ENCODE data around the gene LRP2. TPM values are rescaled to one million over a fixed set of nuclear protein-coding genes. Genes with fewer than 3 reads are reported as not detected.

LRP2 gene
- total RNA-seq, 1 donor: under 0.01 TPM

DNA sequence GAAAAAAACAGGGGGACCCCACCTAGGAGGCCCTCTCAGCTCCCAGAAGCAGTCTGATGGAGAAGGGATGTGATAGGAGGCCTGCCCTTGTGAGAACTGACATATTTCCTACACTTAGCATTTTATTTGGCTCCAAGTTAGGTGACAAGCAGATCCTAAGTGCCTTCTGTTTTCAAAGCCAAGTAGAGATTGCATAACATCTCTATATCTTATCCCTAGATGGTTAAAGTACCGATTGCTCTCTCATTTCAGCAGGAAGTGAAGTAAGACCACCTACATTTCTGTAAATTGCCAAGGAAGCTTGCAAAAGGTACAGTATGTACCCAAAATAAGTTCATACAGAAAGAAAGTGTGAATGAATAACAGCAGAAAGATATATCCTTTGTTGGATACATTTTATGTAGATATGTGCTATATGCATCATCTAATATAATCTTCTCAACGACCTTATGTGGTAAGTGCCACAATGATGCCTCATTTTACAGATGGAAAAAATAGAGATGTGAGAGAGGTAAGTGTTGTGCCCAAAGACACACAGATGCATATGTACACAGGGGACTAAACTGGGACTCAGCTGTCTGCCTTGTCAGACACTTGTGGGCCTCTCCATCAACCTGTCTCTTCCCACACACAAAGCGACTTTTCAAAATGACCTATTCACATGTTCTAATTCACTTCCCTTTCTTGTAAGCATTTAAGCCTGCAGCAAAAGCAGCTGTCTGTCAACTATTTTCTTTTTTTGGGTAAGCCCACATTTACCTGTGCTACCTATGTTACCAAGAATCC is 254.0 kb downstream of the LRP2 start:
- no peak for DNase-seq (ENCODE audit: low read depth)
- H3K4me3 ChIP-seq (ENCODE audit: low read depth, low read length): no peak overlapping the region
- TF ChIP-seq, protein P1, sequence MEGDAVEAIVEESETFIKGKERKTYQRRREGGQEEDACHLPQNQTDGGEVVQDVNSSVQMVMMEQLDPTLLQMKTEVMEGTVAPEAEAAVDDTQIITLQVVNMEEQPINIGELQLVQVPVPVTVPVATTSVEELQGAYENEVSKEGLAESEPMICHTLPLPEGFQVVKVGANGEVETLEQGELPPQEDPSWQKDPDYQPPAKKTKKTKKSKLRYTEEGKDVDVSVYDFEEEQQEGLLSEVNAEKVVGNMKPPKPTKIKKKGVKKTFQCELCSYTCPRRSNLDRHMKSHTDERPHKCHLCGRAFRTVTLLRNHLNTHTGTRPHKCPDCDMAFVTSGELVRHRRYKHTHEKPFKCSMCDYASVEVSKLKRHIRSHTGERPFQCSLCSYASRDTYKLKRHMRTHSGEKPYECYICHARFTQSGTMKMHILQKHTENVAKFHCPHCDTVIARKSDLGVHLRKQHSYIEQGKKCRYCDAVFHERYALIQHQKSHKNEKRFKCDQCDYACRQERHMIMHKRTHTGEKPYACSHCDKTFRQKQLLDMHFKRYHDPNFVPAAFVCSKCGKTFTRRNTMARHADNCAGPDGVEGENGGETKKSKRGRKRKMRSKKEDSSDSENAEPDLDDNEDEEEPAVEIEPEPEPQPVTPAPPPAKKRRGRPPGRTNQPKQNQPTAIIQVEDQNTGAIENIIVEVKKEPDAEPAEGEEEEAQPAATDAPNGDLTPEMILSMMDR (IDR thresholded peaks at IDR 0.05; ENCODE audit: insufficient read depth, low read depth, low read length): no peak

DNA sequence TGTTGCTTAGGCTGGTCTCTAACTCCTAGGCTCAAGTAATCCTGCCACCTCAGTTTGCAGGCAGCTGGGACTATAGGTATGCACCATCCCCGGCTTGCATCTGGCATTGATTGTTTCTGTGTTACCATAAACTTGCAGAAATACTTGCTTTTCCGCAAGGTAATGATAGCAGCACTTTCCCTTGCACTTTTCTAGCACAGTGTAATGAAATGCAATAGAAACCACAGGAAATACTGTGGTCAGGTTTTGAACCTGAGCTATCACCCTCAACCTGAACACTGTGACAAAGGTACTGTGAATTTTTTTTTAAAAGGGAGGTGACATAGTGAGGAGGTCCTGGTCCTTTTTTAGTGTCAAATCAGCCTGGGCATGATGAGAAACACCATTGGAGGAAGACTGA is 254.7 kb downstream of the LRP2 start:
- no peak for DNase-seq (ENCODE audit: low read depth)
- TF ChIP-seq, protein P1 (IDR thresholded peaks at IDR 0.05; ENCODE audit: insufficient read depth, low read depth, low read length): no peak
- H3K4me3 ChIP-seq (ENCODE audit: low read depth, low read length): no peak overlapping the region

DNA sequence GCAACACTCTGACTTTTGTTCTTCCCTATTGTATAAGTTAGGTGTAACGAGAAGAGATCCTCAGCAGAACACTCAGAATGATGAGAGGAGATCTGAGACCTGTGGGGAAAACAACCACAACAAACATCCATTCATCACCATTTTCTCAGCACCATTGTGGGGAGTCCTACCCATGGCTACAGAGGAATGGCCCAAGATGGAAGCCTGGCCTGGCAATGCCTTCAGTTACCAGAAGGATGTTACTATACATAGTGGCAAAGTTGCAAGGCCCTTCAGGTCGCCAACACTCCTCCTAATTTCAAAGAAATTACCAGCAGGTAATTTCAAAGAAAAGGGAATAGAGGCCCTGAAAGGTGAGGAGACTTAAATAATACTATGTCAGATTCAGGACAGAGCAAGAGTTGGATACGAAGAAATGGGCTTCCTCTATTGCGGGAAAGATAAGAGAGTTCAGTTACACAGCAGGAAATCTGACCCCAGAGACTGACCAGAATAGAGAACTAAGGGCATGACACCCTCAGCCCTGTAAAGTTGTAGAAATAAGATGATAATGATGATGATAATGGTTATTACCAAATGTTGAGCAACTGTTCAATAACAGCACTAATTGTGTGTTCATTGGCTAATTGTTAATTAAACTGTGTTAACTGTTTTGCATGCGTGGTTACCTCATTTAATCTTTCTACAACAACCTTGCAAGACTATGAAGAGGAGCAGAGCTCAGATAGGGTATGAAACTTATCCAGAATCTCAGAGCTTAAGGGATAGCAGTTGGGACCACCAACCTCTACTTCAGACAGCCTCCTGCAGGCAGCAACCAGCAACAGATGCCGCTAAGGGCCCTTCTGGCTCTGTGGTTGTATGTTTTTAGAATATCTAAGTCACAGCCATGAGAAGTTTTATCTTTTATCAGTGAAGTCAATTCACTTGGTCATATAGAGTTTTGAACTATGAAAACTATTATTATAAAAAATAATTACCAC is 255.5 kb downstream of the LRP2 start:
- no peak for DNase-seq (ENCODE audit: low read depth)
- TF ChIP-seq, protein P1 (IDR thresholded peaks at IDR 0.05; ENCODE audit: insufficient read depth, low read depth, low read length): no peak
- no peak overlapping the region for H3K4me3 ChIP-seq (ENCODE audit: low read depth, low read length)

DNA sequence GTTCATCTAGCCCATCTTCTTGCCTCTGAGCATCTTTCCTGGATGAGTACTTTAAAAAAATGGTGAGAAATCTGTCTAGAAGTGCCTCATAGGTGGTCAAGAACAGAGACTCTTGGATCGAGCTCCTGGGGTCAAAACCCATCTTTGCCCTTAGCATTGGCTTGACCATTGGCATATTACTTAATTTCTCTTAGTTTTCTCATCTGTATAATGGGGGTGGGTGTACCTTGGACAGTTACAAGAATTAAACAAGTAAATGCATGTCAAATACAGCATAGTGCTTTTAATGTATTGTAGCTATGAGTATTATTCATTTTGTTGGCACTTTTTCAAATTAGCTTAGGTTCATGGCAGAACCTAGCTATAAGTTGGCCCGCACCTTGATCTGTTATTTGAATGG is 256.2 kb downstream of the LRP2 start:
- DNase-seq (ENCODE audit: low read depth): no peak
- TF ChIP-seq, protein P1 (IDR thresholded peaks at IDR 0.05; ENCODE audit: insufficient read depth, low read depth, low read length): no peak
- no peak overlapping the region for H3K4me3 ChIP-seq (ENCODE audit: low read depth, low read length)

DNA sequence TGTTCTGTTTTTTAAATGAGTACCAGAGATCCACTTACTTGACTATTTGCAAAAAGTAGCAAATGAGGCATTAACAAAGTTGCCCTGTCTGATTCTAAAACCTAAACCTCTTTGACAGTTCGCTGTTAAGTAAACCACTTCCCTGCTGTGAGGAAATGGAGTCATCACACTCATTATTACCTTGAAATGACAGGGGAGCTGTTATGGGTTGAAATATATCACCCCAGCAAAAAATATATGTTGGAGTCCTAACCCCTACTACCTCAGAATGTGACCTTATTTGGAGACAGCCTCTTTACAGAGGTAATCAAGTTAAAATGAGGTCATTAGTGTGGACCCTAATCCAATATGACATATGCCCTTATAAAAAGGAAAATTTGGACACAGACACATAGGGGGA is 256.9 kb downstream of the LRP2 start:
- DNase-seq (ENCODE audit: low read depth): no peak
- no peak overlapping the region for H3K4me3 ChIP-seq (ENCODE audit: low read depth, low read length)
- TF ChIP-seq, protein P1 (IDR thresholded peaks at IDR 0.05; ENCODE audit: insufficient read depth, low read depth, low read length): no peak

DNA sequence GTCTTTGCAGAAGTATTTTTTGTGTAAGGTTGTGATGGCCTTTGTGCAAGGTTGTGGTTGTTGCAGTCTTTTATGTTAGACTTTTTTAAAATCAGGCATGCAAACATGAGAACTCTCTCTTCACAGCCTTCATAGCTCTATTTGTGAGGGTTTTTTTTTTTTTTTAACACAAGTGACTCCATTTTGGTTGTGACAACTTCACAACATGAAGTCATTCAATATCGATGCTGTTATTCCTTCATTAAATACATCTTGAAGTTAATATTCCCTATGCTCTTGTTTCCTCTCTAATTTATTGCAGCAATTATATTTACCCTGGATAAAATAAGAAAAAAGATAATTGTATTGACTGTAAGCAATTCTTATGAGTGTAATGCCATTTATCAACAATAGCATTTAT is 257.5 kb downstream of the LRP2 start:
- TF ChIP-seq, protein P1 (IDR thresholded peaks at IDR 0.05; ENCODE audit: insufficient read depth, low read depth, low read length): no peak
- DNase-seq (ENCODE audit: low read depth): no peak
- H3K4me3 ChIP-seq (ENCODE audit: low read depth, low read length): no peak overlapping the region
